Endothelial cell of umbilical vein (primary cell): ENCODE data around the gene LHFPL6. TPM values are rescaled to one million over a fixed set of nuclear protein-coding genes. Genes with fewer than 3 reads are reported as not detected.

ENCODE experiments used
- BruUV-seq: library from RNA; stranded (reverse); fragments of 400-500 nt; replicated peaks from 2 replicates; lab custom pipeline; 2021; lab: Mats Ljungman, UMichigan
- CTCF ChIA-PET: fragments of 300-600, 350-600 bp; sonication (Branson Sonifier 250); formaldehyde crosslinking; loops from one replicate; lab custom pipeline; 2021; ENCODE audit warnings: antibody characterized with exemption, inconsistent platforms; lab: Charles Lee
- POLR2A ChIA-PET: fragments of 300-600, 350-600 bp; sonication (Branson Sonifier 250); formaldehyde crosslinking; loops from one replicate; lab custom pipeline; 2021; ENCODE audit warnings: antibody characterized with exemption, inconsistent platforms; lab: Charles Lee
- DNase-seq: peaks from one replicate; pipeline ENCODE4 v3.0.0-alpha.2; 2011; ENCODE audit warnings: low read depth, low spot score
- FAIRE-seq: peaks from 2 replicates; lab custom pipeline; 2011; peaks lifted over from hg19 to GRCh38; lab: Jason Lieb, UNC
- H2AFZ ChIP-seq: 2 replicates; pipeline ENCODE4 v1.6.0; 2012; ENCODE audit warnings: low read depth, low read length, control low read depth, inconsistent platforms
- H3K27ac ChIP-seq: 2 replicates; pipeline ENCODE4 v1.5.1; 2011; ENCODE audit warnings: low read depth, mild to moderate bottlenecking, control low read depth, low read length, moderate library complexity; ENCODE audit not compliant: insufficient read depth
- H3K27me3 ChIP-seq, 2 experiments: 2 replicates each; pipeline versions ENCODE4 v1.6.0 to v1.6.1; 2011; ENCODE audit warnings: low read length in 2 of 2, mixed read lengths in 1 of 2; ENCODE audit not compliant: control insufficient read depth in 2 of 2, insufficient read depth in 2 of 2
- H3K36me3 ChIP-seq, 2 experiments: 2 replicates in 1 of 2; 3 replicates in 1 of 2; pipeline ENCODE4 v1.5.1; 2011; ENCODE audit warnings: low read length in 2 of 2, mild to moderate bottlenecking in 1 of 2, moderate library complexity in 1 of 2; ENCODE audit not compliant: control insufficient read depth in 2 of 2, insufficient read depth in 2 of 2; ENCODE audit errors: extremely low read depth in 1 of 2
- H3K4me1 ChIP-seq: 3 replicates; pipeline ENCODE4 v1.5.1; 2011; ENCODE audit warnings: mild to moderate bottlenecking, low read length; ENCODE audit not compliant: control insufficient read depth, insufficient read depth; ENCODE audit errors: extremely low read depth
- H3K4me2 ChIP-seq: 2 replicates; pipeline ENCODE4 v1.6.1; 2011; ENCODE audit warnings: low read length, control low read depth, mixed read lengths; ENCODE audit not compliant: insufficient read depth
- H3K4me3 ChIP-seq, 3 experiments: fragments of 200-600 bp in 1 of 3; sonication (generic), shearing (Covaris generic) in 1 of 3; replicated peaks in 1 of 3; 2 replicates each; pipeline ENCODE4 v1.5.1; 2011 to 2016; ENCODE audit warnings: control low read depth in 3 of 3, low read length in 3 of 3, mild to moderate bottlenecking in 2 of 3, inconsistent platforms in 1 of 3, low read depth in 1 of 3, moderate library complexity in 1 of 3; ENCODE audit not compliant: insufficient read depth in 1 of 3
- H3K79me2 ChIP-seq: 2 replicates; pipeline ENCODE4 v1.6.0; 2012; ENCODE audit warnings: low read length, inconsistent platforms; ENCODE audit not compliant: control insufficient read depth, insufficient read depth
- H3K9ac ChIP-seq: replicated peaks from 2 replicates; pipeline ENCODE3; 2011; ENCODE audit warnings: low read length, control low read depth; ENCODE audit not compliant: insufficient read depth; ENCODE audit errors: extremely low read depth
- H3K9me1 ChIP-seq: replicated peaks from 3 replicates; pipeline ENCODE4 v1.6.0; 2011; ENCODE audit warnings: mild to moderate bottlenecking, low read length; ENCODE audit not compliant: control insufficient read depth, insufficient read depth; ENCODE audit errors: extremely low read depth
- H3K9me3 ChIP-seq: replicated peaks from 2 replicates; pipeline ENCODE4 v1.5.1; 2012; ENCODE audit warnings: low read length, inconsistent platforms; ENCODE audit not compliant: control insufficient read depth, insufficient read depth
- H4K20me1 ChIP-seq: replicated peaks from 2 replicates; pipeline ENCODE3; 2011; ENCODE audit warnings: mild to moderate bottlenecking, low read length; ENCODE audit not compliant: control insufficient read depth, insufficient read depth; ENCODE audit errors: extremely low read depth
- CTCF ChIP-seq, 2 donors: IDR thresholded peaks; 1 replicate in 1 of 2; 2 replicates in 1 of 2; pipeline ENCODE4 v1.5.1; 2011; ENCODE audit warnings: low read length in 2 of 2, mild to moderate bottlenecking in 2 of 2, moderate library complexity in 2 of 2, control low read depth in 1 of 2, inconsistent platforms in 1 of 2, low read depth in 1 of 2; ENCODE audit not compliant: insufficient read depth in 1 of 2; ENCODE audit errors: extremely low read depth in 1 of 2
- FOS ChIP-seq: IDR thresholded peaks from 2 replicates; pipeline ENCODE4 v1.6.1; 2011; ENCODE audit warnings: mild to moderate bottlenecking, low read length, moderate library complexity, borderline replicate concordance; ENCODE audit not compliant: insufficient read depth
- GATA2 ChIP-seq: IDR thresholded peaks from 2 replicates; pipeline ENCODE4 v1.7.0; 2011; ENCODE audit warnings: low read depth, mild to moderate bottlenecking, moderate library complexity, mixed read lengths, low read length; ENCODE audit not compliant: insufficient read length, insufficient read depth
- MAX ChIP-seq: IDR thresholded peaks from 2 replicates; pipeline ENCODE4 v1.6.1; 2011; ENCODE audit not compliant: insufficient read depth, insufficient read length
- MYC ChIP-seq: IDR thresholded peaks from one replicate; pipeline ENCODE4 v1.6.1; 2011; ENCODE audit warnings: mild to moderate bottlenecking, low read depth, low read length
- POLR2A ChIP-seq: IDR thresholded peaks from 2 replicates; pipeline ENCODE4 v1.6.1; 2012; ENCODE audit warnings: low read depth, mild to moderate bottlenecking, control low read depth, low read length
- POLR2AphosphoS5 ChIP-seq: IDR thresholded peaks from 2 replicates; pipeline ENCODE4 v1.6.1; 2012; ENCODE audit warnings: low read depth, mild to moderate bottlenecking, control low read depth, low read length, moderate library complexity; ENCODE audit not compliant: insufficient read depth
- dilution Hi-C: fragments of 300-500 bp; cut with MboI; formaldehyde crosslinking; loops from one replicate; pipeline ENCODE4 v1.15.0; 2019; ENCODE audit warnings: low sequenced_read_pairs; ENCODE audit not compliant: extremely low pct_ligation_motif_present
- intact Hi-C: fragments of 100-400 bp; cut with micrococcal nuclease; formaldehyde crosslinking; loops from one replicate; pipeline ENCODE4 v1.10.0; 2022
- polyA plus RNA-seq, 4 experiments: library from polyadenylated mRNA; depleted of rRNA in 3 of 4; stranded (reverse) in 3 of 4; unstranded in 1 of 4; fragments of >200 nt; gene quantifications; 2 replicates each; pipeline versions ENCODE4 v1.2.1 to v1.2.3, GENCODE V29; 2011 to 2012; ENCODE audit warnings: missing spikeins in 1 of 4
- total RNA-seq: library from RNA; stranded (reverse); gene quantifications from 2 replicates; pipeline ENCODE4 v1.2.3, GENCODE V29; 2021

The LHFPL6 gene
- total and polyA plus RNA-seq, 2 donors (not counting 3 experiments of a cell fraction or from before 2014, with no cell fraction given): 17.5 to 19.4 TPM

- no TSS peak for BruUV-seq
- Histone ChIP-seq H3K9me3 (no peaks in the 10 kb centered on the region), H2AFZ (no peak overlapping the region), H3K79me2 (no peaks in the 10 kb centered on the region), H4K20me1 (no peaks in the 10 kb centered on the region), H3K27ac (no peak overlapping the region), H3K4me3 (no peak overlapping the region), H3K4me1 (no peaks in the 10 kb centered on the region), H3K9ac (no peak overlapping the region), H3K9me1 (no peaks in the 10 kb centered on the region), H3K36me3 (no peaks in the 10 kb centered on the region), H3K27me3 (peaks cover 2 to 4% of the 10 kb centered on the region in 2 experiments), H3K4me2 (no peak overlapping the region)
- FAIRE-seq (no peak), DNase-seq (no peak)
- ChIA-PET CTCF (interaction anchor here (1.8 kb wide), 2 partner anchors 11 to 572 kb away, joined by 5 to 6 read pairs; no protein-coding TSS in a partner anchor), POLR2A (no interaction called here)
- dilution Hi-C loops: no loop called here
- intact Hi-C loops: no loop called here
- TF ChIP-seq CTCF (IDR thresholded peaks at IDR 0.05; ENCODE audit: extremely low read depth in 1 of 2, insufficient read depth in 1 of 2, low read depth in 1 of 2, low read length in 2 of 2) (no peak), POLR2AphosphoS5 (no peak), POLR2A (no peak), FOS (no peak), GATA2 (no peak), MYC (no peak), MAX (no peak)
Measured at GRCh38 chr13:39623466-39623865, 20.5 kb upstream of the LHFPL6 start.
